Naive thymus-derived CD4-positive, alpha-beta T cell (primary cell): ENCODE measurements around the gene CIB1. TPM values are rescaled to one million over a fixed set of nuclear protein-coding genes. Genes with fewer than 3 reads are reported as not detected.
"Not testable (repeated sequence)": the region's sequence is repeated elsewhere in the genome, so short reads cannot be mapped to it uniquely, and the experiment has no call there.

Source experiments
- ATAC-seq: fragments of 150-1000 bp; cut with Tn5 transposase; 2 replicates; pipeline ENCODE4 v1.10.0; 2021; ENCODE audit warnings: mild to moderate bottlenecking, moderate library complexity
- CTCF ChIA-PET: fragments of 350-600 bp; sonication (Branson Sonifier 250); formaldehyde crosslinking; loops from one replicate; lab custom pipeline; 2021; ENCODE audit warnings: antibody characterized with exemption; lab: Charles Lee
- POLR2A ChIA-PET: fragments of 350-600 bp; sonication (Branson Sonifier 250); formaldehyde crosslinking; loops from one replicate; lab custom pipeline; 2021; ENCODE audit warnings: antibody characterized with exemption, inconsistent platforms; lab: Charles Lee
- DNase-seq, 9 donors: peaks; one replicate each; pipeline versions ENCODE4 v3.0.0 to v3.0.0-alpha.2; 2020 to 2022; ENCODE audit warnings: mixed read lengths in 1 of 9
- H3K27ac ChIP-seq: one replicate; pipeline ENCODE4 v1.7.0; 2013; ENCODE audit warnings: mild to moderate bottlenecking, low read depth, low read length, moderate library complexity
- H3K27me3 ChIP-seq, 2 donors: one replicate each; pipeline ENCODE4 v1.7.0; 2013; ENCODE audit warnings: low read length in 2 of 2, mild to moderate bottlenecking in 2 of 2, moderate library complexity in 2 of 2; ENCODE audit not compliant: control insufficient read depth in 2 of 2, insufficient read depth in 2 of 2
- H3K36me3 ChIP-seq, 3 experiments: 1 replicate in 2 of 3; 2 replicates in 1 of 3; pipeline ENCODE4 v1.7.0; 2013; ENCODE audit warnings: low read length in 3 of 3, mild to moderate bottlenecking in 3 of 3, moderate library complexity in 1 of 3; ENCODE audit not compliant: insufficient read depth in 3 of 3, control insufficient read depth in 2 of 3
- H3K4me1 ChIP-seq, 2 donors: one replicate each; pipeline ENCODE4 v1.7.0; 2013; ENCODE audit warnings: low read length in 2 of 2, mild to moderate bottlenecking in 2 of 2, moderate library complexity in 1 of 2; ENCODE audit not compliant: control insufficient read depth in 2 of 2, insufficient read depth in 2 of 2
- H3K4me3 ChIP-seq: 2 replicates; pipeline ENCODE4 v1.7.0; 2013; ENCODE audit warnings: mild to moderate bottlenecking, low read length
- H3K9me3 ChIP-seq, 3 experiments: 1 replicate in 2 of 3; 2 replicates in 1 of 3; pipeline ENCODE4 v1.7.0; 2013; ENCODE audit warnings: low read length in 3 of 3; ENCODE audit not compliant: control insufficient read depth in 2 of 3
- H3K27ac Mint-ChIP-seq, 9 donors: one replicate each; pipeline ENCODE4 v1.8.0; 2020 to 2022; ENCODE audit warnings: mixed read lengths in 9 of 9, mild to moderate bottlenecking in 8 of 9, moderate library complexity in 5 of 9, inconsistent platforms in 2 of 9
- H3K27me3 Mint-ChIP-seq, 5 donors: one replicate each; pipeline ENCODE4 v1.8.0; 2021 to 2022; ENCODE audit warnings: mixed read lengths in 5 of 5, mild to moderate bottlenecking in 1 of 5
- H3K36me3 Mint-ChIP-seq, 5 donors: one replicate each; pipeline ENCODE4 v1.8.0; 2020 to 2022; ENCODE audit warnings: mixed read lengths in 5 of 5, mild to moderate bottlenecking in 3 of 5, inconsistent platforms in 1 of 5
- H3K4me1 Mint-ChIP-seq, 7 donors: one replicate each; pipeline ENCODE4 v1.8.0; 2020 to 2022; ENCODE audit warnings: mixed read lengths in 7 of 7, mild to moderate bottlenecking in 3 of 7, inconsistent platforms in 1 of 7
- H3K4me3 Mint-ChIP-seq, 10 donors: one replicate each; pipeline ENCODE4 v1.8.0; 2020 to 2022; ENCODE audit warnings: mild to moderate bottlenecking in 10 of 10, mixed read lengths in 10 of 10, moderate library complexity in 6 of 10, inconsistent platforms in 2 of 10
- H3K9me3 Mint-ChIP-seq, 11 donors: one replicate each; pipeline ENCODE4 v1.8.0; 2020 to 2022; ENCODE audit warnings: mixed read lengths in 11 of 11, mild to moderate bottlenecking in 4 of 11, inconsistent platforms in 1 of 11, moderate library complexity in 1 of 11
- intact Hi-C, 2 donors: fragments of 100-400 bp; cut with micrococcal nuclease; formaldehyde crosslinking; loops; one replicate each; pipeline ENCODE4 v1.15.1; 2023
- polyA plus RNA-seq, 2 donors: library from polyadenylated mRNA; unstranded; fragments of 300-500 nt; fragmentation: Illumina TruSeq; gene quantifications; one replicate each; pipeline ENCODE4 v1.2.3, GENCODE V29; 2021
- total RNA-seq, 6 experiments: library from RNA in 5 of 6; stranded (reverse) in 5 of 6; gene quantifications; 1 replicate in 5 of 6; 2 replicates in 1 of 6; pipeline ENCODE4 v1.2.3 and lab custom pipeline; 2021 to 2026

The CIB1 gene
- total and polyA plus RNA-seq, 7 experiments from 2014 or later: 76.8 to 229 (median 133) TPM

- H3K36me3 Mint-ChIP-seq, H3K9me3 Mint-ChIP-seq, H3K27ac ChIP-seq, ATAC-seq, H3K9me3 ChIP-seq, H3K36me3 ChIP-seq, H3K4me3 Mint-ChIP-seq, intact Hi-C loops, H3K27me3 ChIP-seq, DNase-seq, H3K4me3 ChIP-seq, H3K27ac Mint-ChIP-seq, H3K27me3 Mint-ChIP-seq: not testable (repeated sequence)
- ChIA-PET CTCF (interaction anchor here (0.7 kb wide), 1 partner anchor 190 kb away, joined by 3 read pairs; no protein-coding TSS in a partner anchor), POLR2A (interaction anchor here (0.7 kb wide), 1 partner anchor 79 kb away, joined by 3 read pairs; no protein-coding TSS in a partner anchor)
- peaks cover 13 to 18% of the 10 kb centered on the region in 2 donors for H3K4me1 ChIP-seq
- peaks cover 28 to 57% (median 32%) of the 10 kb centered on the region in 7 donors for H3K4me1 Mint-ChIP-seq
Observed at GRCh38 chr15:90188065-90188464, 45.7 kb downstream of the CIB1 start.

- peaks cover 0 to 4% (median 0%) of the 10 kb centered on the region in 5 donors for H3K36me3 Mint-ChIP-seq
- H3K27ac Mint-ChIP-seq: peak overlapping the region in 1 of 9 donors; percentile 21
- no peaks in the 10 kb centered on the region for H3K36me3 ChIP-seq
- no peaks in the 10 kb centered on the region for H3K9me3 ChIP-seq
- no peak overlapping the region for H3K27ac ChIP-seq
- no peak overlapping the region for H3K4me3 ChIP-seq
- DNase-seq (no peak), ATAC-seq (no peak)
- no peaks in the 10 kb centered on the region for H3K27me3 ChIP-seq
- intact Hi-C loops: no loop called here
- H3K9me3 Mint-ChIP-seq: no peaks in the 10 kb centered on the region
- ChIA-PET POLR2A (interaction anchor here (2.0 kb wide), 1 partner anchor 14 kb away, joined by 16 read pairs; the partner anchor contains the start of gene SEMA4B), CTCF (interaction anchor here (0.6 to 0.9 kb wide), 3 partner anchors 8 to 191 kb away, joined by 3 to 4 read pairs (median 4); no protein-coding TSS in a partner anchor)
- peaks cover 0 to 5% (median 0%) of the 10 kb centered on the region in 5 donors for H3K27me3 Mint-ChIP-seq
- H3K4me1 Mint-ChIP-seq: peaks cover 21 to 50% (median 25%) of the 10 kb centered on the region in 7 donors
- H3K4me3 Mint-ChIP-seq: peak overlapping the region in 1 of 10 donors; percentile 16
- H3K4me1 ChIP-seq: peaks cover 12 to 13% of the 10 kb centered on the region in 2 donors
Observed at GRCh38 chr15:90187257-90187868, 46.4 kb downstream of the CIB1 start.

- Histone ChIP-seq H3K27me3 (no peaks in the 10 kb centered on the region), H3K4me3 (peak overlapping the region; percentile 56), H3K4me1 (peaks cover 6% of the 10 kb centered on the region in 2 donors), H3K9me3 (no peaks in the 10 kb centered on the region), H3K36me3 (no peaks in the 10 kb centered on the region), H3K27ac (peak overlapping the region; percentile 48)
- Mint-ChIP-seq H3K9me3 (no peaks in the 10 kb centered on the region), H3K27ac (peak overlapping the region in 8 of 9 donors; percentile 5 to 89 (median 50)), H3K27me3 (peaks cover 0 to 8% (median 0%) of the 10 kb centered on the region in 5 donors), H3K4me1 (peaks cover 6 to 30% (median 14%) of the 10 kb centered on the region in 7 donors), H3K36me3 (peaks cover 0 to 3% (median 0%) of the 10 kb centered on the region in 5 donors), H3K4me3 (peak overlapping the region; percentile 74 to 94 (median 83))
- POLR2A ChIA-PET: interaction anchor here (2.0 kb wide), 1 partner anchor 17 kb away, joined by 16 read pairs; the partner anchor contains the start of gene SEMA4B
- DNase-seq (peak; percentile 42 to 63 (median 60)), ATAC-seq (peak; percentile 85)
- intact Hi-C loops: loop anchor here (1.0 kb wide), 2 partner anchors 16 to 46 kb away; partner anchors contain the start of gene SEMA4B (in 2 of the 2)
- CTCF ChIA-PET: interaction anchor here (0.6 kb wide), 1 partner anchor 38 kb away, joined by 4 read pairs; no protein-coding TSS in a partner anchor
Observed at GRCh38 chr15:90184786-90185704, 48.7 kb downstream of the CIB1 start.

GRCh38 chr15:90184119-90184785 is 49.5 kb downstream of the CIB1 start:
- Mint-ChIP-seq H3K4me3 (peak overlapping the region; percentile 63 to 86 (median 73)), H3K36me3 (peaks cover 0 to 3% (median 0%) of the 10 kb centered on the region in 5 donors), H3K4me1 (peaks cover 9 to 29% (median 14%) of the 10 kb centered on the region in 7 donors), H3K9me3 (no peaks in the 10 kb centered on the region), H3K27me3 (peaks cover 0 to 10% (median 0%) of the 10 kb centered on the region in 5 donors), H3K27ac (peak overlapping the region in 7 of 9 donors; percentile 2 to 89 (median 39))
- Histone ChIP-seq H3K36me3 (no peaks in the 10 kb centered on the region), H3K27ac (no peak overlapping the region), H3K27me3 (no peaks in the 10 kb centered on the region), H3K9me3 (no peaks in the 10 kb centered on the region), H3K4me1 (peaks cover 6% of the 10 kb centered on the region in 2 donors), H3K4me3 (peak overlapping the region; percentile 56)
- ATAC-seq: peak; percentile 52
- peak in 1 of 9 donors; percentile 36 for DNase-seq
- CTCF ChIA-PET: interaction anchor here (0.6 kb wide), 1 partner anchor 38 kb away, joined by 4 read pairs; no protein-coding TSS in a partner anchor
- POLR2A ChIA-PET: interaction anchor here (0.7 kb wide), 1 partner anchor 605 kb away, joined by 3 read pairs; no protein-coding TSS in a partner anchor
- intact Hi-C loops: loop anchor here in 1 of 2 donors (1.0 kb wide), 1 partner anchor 47 kb away; no protein-coding TSS in a partner anchor

- no peaks in the 10 kb centered on the region for H3K27me3 ChIP-seq
- Mint-ChIP-seq H3K27me3 (peaks cover 0 to 13% (median 0%) of the 10 kb centered on the region in 5 donors), H3K9me3 (no peaks in the 10 kb centered on the region), H3K27ac (no peak overlapping the region), H3K4me3 (peak overlapping the region in 1 of 10 donors; percentile 25), H3K36me3 (peaks cover 0 to 3% (median 0%) of the 10 kb centered on the region in 5 donors), H3K4me1 (peaks cover 12 to 26% (median 15%) of the 10 kb centered on the region in 7 donors)
- ChIA-PET CTCF (interaction anchor here (0.6 to 0.7 kb wide), 2 partner anchors 59 to 279 kb away, joined by 3 to 4 read pairs; no protein-coding TSS in a partner anchor), POLR2A (interaction anchor here (0.5 to 0.7 kb wide), 2 partner anchors 18 to 19 kb away, joined by 3 read pairs; partner anchors contain the start of gene SEMA4B)
- no peak overlapping the region for H3K4me3 ChIP-seq
- ATAC-seq (no peak), DNase-seq (no peak)
- H3K4me1 ChIP-seq: peaks cover 6 to 12% of the 10 kb centered on the region in 2 donors
- H3K36me3 ChIP-seq: no peaks in the 10 kb centered on the region
- no peak overlapping the region for H3K27ac ChIP-seq
- intact Hi-C loops: no loop called here
- H3K9me3 ChIP-seq: no peaks in the 10 kb centered on the region
Observed at GRCh38 chr15:90181776-90182175, 52.0 kb downstream of the CIB1 start.
